GM12865 (cell line): Measurements from ENCODE around the gene CECR2.

Experiments
- DNase-seq: peaks from one replicate; pipeline ENCODE4 v3.0.0; 2010; ENCODE audit warnings: low read depth
- H3K4me3 ChIP-seq: 2 replicates; pipeline ENCODE4 v1.5.1; 2011; ENCODE audit warnings: mild to moderate bottlenecking, low read depth, low read length, control low read depth
- TF ChIP-seq, protein P1 (sequence below): IDR thresholded peaks from 2 replicates; pipeline ENCODE4 v1.5.1; 2011; ENCODE audit warnings: low read length, control low read depth, low read depth, inconsistent platforms; ENCODE audit not compliant: insufficient read depth; ENCODE audit errors: missing control alignments

CECR2 gene

DNA sequence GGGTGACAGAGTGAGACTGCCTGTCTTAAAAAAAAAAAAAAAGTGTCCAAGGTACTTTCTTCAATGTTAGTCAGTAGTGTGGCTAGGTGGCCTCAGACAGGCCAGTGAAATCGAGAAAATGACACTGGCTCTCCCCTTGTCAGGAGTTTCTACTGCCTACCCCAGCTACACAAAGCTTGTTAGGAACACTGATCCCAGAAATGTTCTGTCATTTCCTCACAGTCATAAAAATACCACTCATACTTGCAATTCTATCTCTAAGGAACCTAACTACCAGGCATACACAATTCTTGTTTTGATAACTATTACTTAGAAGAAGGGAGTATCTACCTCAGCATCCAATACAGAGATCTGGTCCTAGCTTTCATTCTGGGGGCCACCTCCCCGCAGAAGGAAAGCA lies 228.0 kb downstream of the CECR2 start:
- TF ChIP-seq, protein P1, sequence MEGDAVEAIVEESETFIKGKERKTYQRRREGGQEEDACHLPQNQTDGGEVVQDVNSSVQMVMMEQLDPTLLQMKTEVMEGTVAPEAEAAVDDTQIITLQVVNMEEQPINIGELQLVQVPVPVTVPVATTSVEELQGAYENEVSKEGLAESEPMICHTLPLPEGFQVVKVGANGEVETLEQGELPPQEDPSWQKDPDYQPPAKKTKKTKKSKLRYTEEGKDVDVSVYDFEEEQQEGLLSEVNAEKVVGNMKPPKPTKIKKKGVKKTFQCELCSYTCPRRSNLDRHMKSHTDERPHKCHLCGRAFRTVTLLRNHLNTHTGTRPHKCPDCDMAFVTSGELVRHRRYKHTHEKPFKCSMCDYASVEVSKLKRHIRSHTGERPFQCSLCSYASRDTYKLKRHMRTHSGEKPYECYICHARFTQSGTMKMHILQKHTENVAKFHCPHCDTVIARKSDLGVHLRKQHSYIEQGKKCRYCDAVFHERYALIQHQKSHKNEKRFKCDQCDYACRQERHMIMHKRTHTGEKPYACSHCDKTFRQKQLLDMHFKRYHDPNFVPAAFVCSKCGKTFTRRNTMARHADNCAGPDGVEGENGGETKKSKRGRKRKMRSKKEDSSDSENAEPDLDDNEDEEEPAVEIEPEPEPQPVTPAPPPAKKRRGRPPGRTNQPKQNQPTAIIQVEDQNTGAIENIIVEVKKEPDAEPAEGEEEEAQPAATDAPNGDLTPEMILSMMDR, result no peak
- no peak for DNase-seq
- H3K4me3 ChIP-seq, result no peak overlapping the region

DNA sequence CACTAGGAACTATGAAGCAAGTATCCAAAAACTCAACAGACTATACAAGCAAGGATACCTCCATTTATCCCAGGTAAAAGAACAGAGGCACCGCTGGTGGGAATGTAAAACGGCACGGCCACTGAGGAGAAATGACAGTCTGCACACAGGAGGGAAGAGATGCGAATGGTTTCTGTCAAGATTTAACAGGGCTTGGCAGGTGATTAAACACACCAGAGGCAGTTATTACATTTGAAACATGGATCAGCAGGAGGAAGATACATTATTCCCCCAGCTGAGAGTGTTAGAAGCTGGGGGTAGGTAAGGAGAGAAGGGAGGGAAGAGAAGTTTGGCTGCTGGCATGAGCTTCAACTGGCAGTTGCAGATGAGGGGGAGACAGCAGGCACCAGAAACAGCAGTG lies 229.1 kb downstream of the CECR2 start:
- no peak overlapping the region for H3K4me3 ChIP-seq
- DNase-seq, result no peak
- TF ChIP-seq, protein P1, result no peak

DNA sequence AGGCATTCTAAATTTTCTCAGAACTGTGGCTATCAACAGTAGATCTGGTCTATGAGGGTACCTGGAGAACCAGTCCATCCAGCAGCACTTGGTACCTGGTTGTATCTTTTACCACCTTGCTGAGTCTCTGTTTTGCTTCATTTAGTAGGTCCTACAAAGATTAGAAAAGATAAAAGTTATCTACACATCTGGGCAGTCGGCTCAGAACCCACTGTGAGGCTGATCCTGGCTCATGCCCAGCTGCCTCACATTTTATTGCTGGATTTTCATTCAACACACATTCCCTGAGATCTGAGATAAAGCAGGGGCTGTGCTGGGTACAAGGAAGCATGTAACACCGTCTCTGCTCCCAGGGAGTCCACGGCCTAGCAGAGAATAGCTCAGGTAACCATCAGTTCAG lies 231.8 kb downstream of the CECR2 start:
- H3K4me3 ChIP-seq, result no peak overlapping the region
- TF ChIP-seq, protein P1, result no peak
- DNase-seq, result no peak

DNA sequence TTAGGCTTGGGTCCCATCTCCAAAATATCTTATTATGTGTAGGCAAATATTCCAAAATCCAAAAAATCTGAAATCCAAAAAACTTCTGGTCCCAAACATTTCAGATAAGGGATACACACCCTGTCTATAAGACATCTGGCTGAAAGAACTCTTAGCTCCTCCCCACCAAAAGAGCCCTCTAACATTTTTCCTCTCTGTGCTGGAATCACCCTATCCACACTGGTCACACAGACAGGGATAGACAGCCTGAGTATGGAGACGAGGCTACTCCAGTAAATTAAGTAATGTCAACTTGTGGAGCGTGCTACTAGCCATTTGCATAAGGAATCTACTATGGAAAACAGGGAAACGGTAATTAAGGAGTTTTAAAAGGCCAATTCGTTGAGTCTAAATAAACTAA lies 234.4 kb downstream of the CECR2 start:
- TF ChIP-seq, protein P1, result no peak
- DNase-seq, result no peak
- no peak overlapping the region for H3K4me3 ChIP-seq

DNA sequence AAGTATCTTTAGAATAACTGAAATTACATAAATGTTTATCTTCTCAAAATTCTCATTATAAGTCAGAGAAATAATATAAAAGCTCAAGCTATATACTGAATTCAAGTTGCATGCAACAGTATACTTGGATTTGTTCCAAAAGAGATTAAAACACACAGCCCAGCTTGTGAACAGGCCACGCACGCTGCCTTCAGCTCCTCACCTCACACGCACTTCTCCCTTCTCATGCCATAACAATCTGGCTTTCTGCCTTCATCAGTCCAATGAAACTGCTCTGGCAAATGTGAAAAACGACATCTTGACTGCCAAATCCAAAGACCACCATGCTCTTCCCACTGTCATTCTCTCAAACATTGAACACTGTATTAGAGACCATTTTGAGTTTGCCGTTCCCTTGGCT lies 237.2 kb downstream of the CECR2 start:
- TF ChIP-seq, protein P1, result no peak
- no peak overlapping the region for H3K4me3 ChIP-seq
- DNase-seq, result no peak
